Measurements from ENCODE around the gene KRT84. TPM values are rescaled to one million over a fixed set of nuclear protein-coding genes. Genes with fewer than 3 reads are reported as not detected.

The KRT84 gene
- total RNA-seq, 1 experiment from 2014 or later: not detected

- Histone ChIP-seq H3F3A (ENCODE audit: insufficient read depth, low read depth) (no peaks in the 10 kb centered on the region), H3K9me2 (ENCODE audit: insufficient read depth) (no peaks in the 10 kb centered on the region), H3K4me3 (no peak overlapping the region), H3K79me2 (ENCODE audit: low read depth) (no peaks in the 10 kb centered on the region), H4K20me1 (ENCODE audit: insufficient read depth) (no peaks in the 10 kb centered on the region), H3K36me3 (ENCODE audit: low read depth) (no peaks in the 10 kb centered on the region), H3K27me3 (ENCODE audit: insufficient read depth, low read depth) (no peaks in the 10 kb centered on the region), H3K9me3 (ENCODE audit: insufficient read depth, low read depth) (no peaks in the 10 kb centered on the region), H3K27ac (no peak overlapping the region), H3K4me2 (no peak overlapping the region), H3K4me1 (replicated peaks; ENCODE audit: insufficient read depth) (no peaks in the 10 kb centered on the region), H2AFZ (no peak overlapping the region)
- intact Hi-C loops (cut with micrococcal nuclease; ENCODE audit: unreplicated experiment): no loop called here
- ChIA-PET POLR2A (ENCODE audit: unreplicated experiment) (no interaction called here), CTCF (no interaction called here)
- DNase-seq: no peak
- TF ChIP-seq CTCF (conservative IDR thresholded peaks at IDR 0.05) (no peak), EZH2 (IDR thresholded peaks at IDR 0.05; ENCODE audit: low read depth) (no peak)
- BruUV-seq (replicated peaks): no TSS peak
These were observed 31.3 kb downstream of the KRT84 start for GRCh38 chr12:52354200-52354599.

- POLR2A ChIA-PET (ENCODE audit: unreplicated experiment): no interaction called here
- no peak overlapping the region for H3K4me2 ChIP-seq
These were observed 31.7 kb downstream of the KRT84 start for GRCh38 chr12:52353766-52354165.

GRCh38 chr12:52352951-52353350, 32.5 kb downstream of the KRT84 start:
- no peaks in the 10 kb centered on the region for H3K9me2 ChIP-seq (ENCODE audit: insufficient read depth)
- no peaks in the 10 kb centered on the region for H3K4me1 ChIP-seq (replicated peaks; ENCODE audit: insufficient read depth)
- H3K36me3 ChIP-seq (ENCODE audit: low read depth): no peaks in the 10 kb centered on the region
- H3F3A ChIP-seq (ENCODE audit: insufficient read depth, low read depth): no peaks in the 10 kb centered on the region
- TF ChIP-seq EZH2 (IDR thresholded peaks at IDR 0.05; ENCODE audit: low read depth) (no peak), CTCF (conservative IDR thresholded peaks at IDR 0.05) (no peak)
- H4K20me1 ChIP-seq (ENCODE audit: insufficient read depth): no peaks in the 10 kb centered on the region
- no peak overlapping the region for H3K4me2 ChIP-seq
- ChIA-PET POLR2A (ENCODE audit: unreplicated experiment) (no interaction called here), CTCF (no interaction called here)
- no peak overlapping the region for H3K27ac ChIP-seq
- H2AFZ ChIP-seq: no peak overlapping the region
- H3K4me3 ChIP-seq: no peak overlapping the region
- no peaks in the 10 kb centered on the region for H3K27me3 ChIP-seq (ENCODE audit: insufficient read depth, low read depth)
- H3K79me2 ChIP-seq (ENCODE audit: low read depth): no peaks in the 10 kb centered on the region
- intact Hi-C loops (cut with micrococcal nuclease; ENCODE audit: unreplicated experiment): no loop called here
- H3K9me3 ChIP-seq (ENCODE audit: insufficient read depth, low read depth): no peaks in the 10 kb centered on the region
- no TSS peak for BruUV-seq (replicated peaks)
- no peak for DNase-seq

More at GRCh38 chr12:52353766-52354165, 31.7 kb downstream of the KRT84 start:
- no TSS peak for BruUV-seq (replicated peaks)
- CTCF ChIA-PET: no interaction called here
- Histone ChIP-seq H3K4me1 (replicated peaks; ENCODE audit: insufficient read depth) (no peaks in the 10 kb centered on the region), H4K20me1 (ENCODE audit: insufficient read depth) (no peaks in the 10 kb centered on the region), H3K4me3 (no peak overlapping the region), H3F3A (ENCODE audit: insufficient read depth, low read depth) (no peaks in the 10 kb centered on the region), H3K9me3 (ENCODE audit: insufficient read depth, low read depth) (no peaks in the 10 kb centered on the region), H3K27me3 (ENCODE audit: insufficient read depth, low read depth) (no peaks in the 10 kb centered on the region), H2AFZ (no peak overlapping the region), H3K79me2 (ENCODE audit: low read depth) (no peaks in the 10 kb centered on the region), H3K27ac (no peak overlapping the region), H3K9me2 (ENCODE audit: insufficient read depth) (no peaks in the 10 kb centered on the region), H3K36me3 (ENCODE audit: low read depth) (no peaks in the 10 kb centered on the region)
- TF ChIP-seq EZH2 (IDR thresholded peaks at IDR 0.05; ENCODE audit: low read depth) (no peak), CTCF (conservative IDR thresholded peaks at IDR 0.05) (no peak)
- no peak for DNase-seq
- intact Hi-C loops (cut with micrococcal nuclease; ENCODE audit: unreplicated experiment): no loop called here
